OCI-LY1 (cell line): Measurements from ENCODE around the gene TP73.

ENCODE experiments used
- CTCF ChIP-seq: fragments of 200-600 bp; sonication (generic), shearing (Covaris generic); IDR thresholded peaks from 2 replicates; pipeline ENCODE4 v1.5.1; 2017; ENCODE audit warnings: mild to moderate bottlenecking, antibody characterized with exemption, low read length, moderate library complexity, mixed read lengths
- EZH2 ChIP-seq: fragments of 200-600 bp; sonication (generic), shearing (Covaris generic); IDR thresholded peaks from 2 replicates; pipeline ENCODE4 v1.8.0; 2017; ENCODE audit warnings: borderline replicate concordance, mixed run types, mild to moderate bottlenecking, antibody characterized with exemption, low read length, moderate library complexity, mixed read lengths

DNA sequence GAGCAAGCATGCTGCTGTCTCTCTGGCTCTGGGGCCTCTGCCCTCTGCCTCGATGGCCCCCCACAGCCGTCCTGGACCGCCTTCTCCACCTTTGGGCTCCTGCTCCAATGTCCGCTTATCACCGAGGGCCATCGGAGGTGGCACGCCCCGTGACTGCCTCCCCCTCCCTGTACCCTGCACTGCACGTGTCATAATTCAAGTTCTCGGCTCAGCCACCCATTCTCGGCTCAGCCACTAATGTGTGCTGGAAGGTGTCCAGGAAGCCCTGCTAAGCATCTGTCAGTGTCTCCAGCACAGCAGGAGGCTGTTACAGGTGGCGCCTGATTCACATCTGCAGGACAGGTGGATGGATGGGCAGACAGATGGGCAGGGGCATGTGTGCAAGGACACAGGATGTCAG, 45.5 kb downstream of the TP73 start:
- TF ChIP-seq CTCF (no peak), EZH2 (no peak)
